Stimulated activated CD8-positive, alpha-beta memory T cell treated with anti-CD3 and anti-CD28 coated beads, Interleukin-15, amount 100 ng/mL, for 4 hours (primary cell): ENCODE results near the gene ROBO2.

ENCODE experiments used
- DNase-seq, 2 donors: peaks; one replicate each; pipeline ENCODE4 v3.0.0-alpha.2; 2020; ENCODE audit warnings: low read depth in 2 of 2

Gene ROBO2

GRCh38 chr3:77685713-77686112 is 645.8 kb downstream of the ROBO2 start:
- DNase-seq: no peak

GRCh38 chr3:77686560-77686959 is 646.7 kb downstream of the ROBO2 start:
- no peak for DNase-seq

GRCh38 chr3:77687545-77687944 is 647.6 kb downstream of the ROBO2 start:
- no peak for DNase-seq

- DNase-seq: no peak
Measured at GRCh38 chr3:77690284-77690845, 650.5 kb downstream of the ROBO2 start.

- no peak for DNase-seq
Measured at GRCh38 chr3:77693147-77693546, 653.2 kb downstream of the ROBO2 start.

GRCh38 chr3:77699125-77699691 is 659.3 kb downstream of the ROBO2 start:
- DNase-seq: no peak
